Endothelial cell of umbilical vein (primary cell): Measurements from ENCODE around the gene ZC3H12C. TPM values are rescaled to one million over a fixed set of nuclear protein-coding genes. Genes with fewer than 3 reads are reported as not detected.

Experiments used
- BruUV-seq: library from RNA; stranded (reverse); fragments of 400-500 nt; replicated peaks from 2 replicates; lab custom pipeline; 2021; lab: Mats Ljungman, UMichigan
- CTCF ChIA-PET: fragments of 300-600, 350-600 bp; sonication (Branson Sonifier 250); formaldehyde crosslinking; loops from one replicate; lab custom pipeline; 2021; ENCODE audit warnings: antibody characterized with exemption, inconsistent platforms; lab: Charles Lee
- POLR2A ChIA-PET: fragments of 300-600, 350-600 bp; sonication (Branson Sonifier 250); formaldehyde crosslinking; loops from one replicate; lab custom pipeline; 2021; ENCODE audit warnings: antibody characterized with exemption, inconsistent platforms; lab: Charles Lee
- DNase-seq: peaks from one replicate; pipeline ENCODE4 v3.0.0-alpha.2; 2011; ENCODE audit warnings: low read depth, low spot score
- FAIRE-seq: peaks from 2 replicates; lab custom pipeline; 2011; peaks lifted over from hg19 to GRCh38; lab: Jason Lieb, UNC
- H2AFZ ChIP-seq: 2 replicates; pipeline ENCODE4 v1.6.0; 2012; ENCODE audit warnings: low read depth, low read length, control low read depth, inconsistent platforms
- H3K27ac ChIP-seq: 2 replicates; pipeline ENCODE4 v1.5.1; 2011; ENCODE audit warnings: low read depth, mild to moderate bottlenecking, control low read depth, low read length, moderate library complexity; ENCODE audit not compliant: insufficient read depth
- H3K27me3 ChIP-seq, 2 experiments: 2 replicates each; pipeline versions ENCODE4 v1.6.0 to v1.6.1; 2011; ENCODE audit warnings: low read length in 2 of 2, mixed read lengths in 1 of 2; ENCODE audit not compliant: control insufficient read depth in 2 of 2, insufficient read depth in 2 of 2
- H3K36me3 ChIP-seq, 2 experiments: 2 replicates in 1 of 2; 3 replicates in 1 of 2; pipeline ENCODE4 v1.5.1; 2011; ENCODE audit warnings: low read length in 2 of 2, mild to moderate bottlenecking in 1 of 2, moderate library complexity in 1 of 2; ENCODE audit not compliant: control insufficient read depth in 2 of 2, insufficient read depth in 2 of 2; ENCODE audit errors: extremely low read depth in 1 of 2
- H3K4me1 ChIP-seq: 3 replicates; pipeline ENCODE4 v1.5.1; 2011; ENCODE audit warnings: mild to moderate bottlenecking, low read length; ENCODE audit not compliant: control insufficient read depth, insufficient read depth; ENCODE audit errors: extremely low read depth
- H3K4me2 ChIP-seq: 2 replicates; pipeline ENCODE4 v1.6.1; 2011; ENCODE audit warnings: low read length, control low read depth, mixed read lengths; ENCODE audit not compliant: insufficient read depth
- H3K4me3 ChIP-seq, 3 experiments: fragments of 200-600 bp in 1 of 3; sonication (generic), shearing (Covaris generic) in 1 of 3; replicated peaks in 1 of 3; 2 replicates each; pipeline ENCODE4 v1.5.1; 2011 to 2016; ENCODE audit warnings: control low read depth in 3 of 3, low read length in 3 of 3, mild to moderate bottlenecking in 2 of 3, inconsistent platforms in 1 of 3, low read depth in 1 of 3, moderate library complexity in 1 of 3; ENCODE audit not compliant: insufficient read depth in 1 of 3
- H3K79me2 ChIP-seq: 2 replicates; pipeline ENCODE4 v1.6.0; 2012; ENCODE audit warnings: low read length, inconsistent platforms; ENCODE audit not compliant: control insufficient read depth, insufficient read depth
- H3K9ac ChIP-seq: replicated peaks from 2 replicates; pipeline ENCODE3; 2011; ENCODE audit warnings: low read length, control low read depth; ENCODE audit not compliant: insufficient read depth; ENCODE audit errors: extremely low read depth
- H3K9me1 ChIP-seq: replicated peaks from 3 replicates; pipeline ENCODE4 v1.6.0; 2011; ENCODE audit warnings: mild to moderate bottlenecking, low read length; ENCODE audit not compliant: control insufficient read depth, insufficient read depth; ENCODE audit errors: extremely low read depth
- H3K9me3 ChIP-seq: replicated peaks from 2 replicates; pipeline ENCODE4 v1.5.1; 2012; ENCODE audit warnings: low read length, inconsistent platforms; ENCODE audit not compliant: control insufficient read depth, insufficient read depth
- H4K20me1 ChIP-seq: replicated peaks from 2 replicates; pipeline ENCODE3; 2011; ENCODE audit warnings: mild to moderate bottlenecking, low read length; ENCODE audit not compliant: control insufficient read depth, insufficient read depth; ENCODE audit errors: extremely low read depth
- EZH2 ChIP-seq: IDR thresholded peaks from 2 replicates; pipeline ENCODE4 v1.6.1; 2012; ENCODE audit warnings: borderline replicate concordance, low read depth, mild to moderate bottlenecking, moderate library complexity, low read length, inconsistent platforms; ENCODE audit not compliant: severe bottlenecking
- FOS ChIP-seq: IDR thresholded peaks from 2 replicates; pipeline ENCODE4 v1.6.1; 2011; ENCODE audit warnings: mild to moderate bottlenecking, low read length, moderate library complexity, borderline replicate concordance; ENCODE audit not compliant: insufficient read depth
- GATA2 ChIP-seq: IDR thresholded peaks from 2 replicates; pipeline ENCODE4 v1.7.0; 2011; ENCODE audit warnings: low read depth, mild to moderate bottlenecking, moderate library complexity, mixed read lengths, low read length; ENCODE audit not compliant: insufficient read length, insufficient read depth
- JUN ChIP-seq: IDR thresholded peaks from 2 replicates; pipeline ENCODE4 v1.6.1; 2011; ENCODE audit warnings: borderline replicate concordance, low read depth; ENCODE audit not compliant: insufficient read length, insufficient read depth
- MYC ChIP-seq: IDR thresholded peaks from one replicate; pipeline ENCODE4 v1.6.1; 2011; ENCODE audit warnings: mild to moderate bottlenecking, low read depth, low read length
- POLR2A ChIP-seq: IDR thresholded peaks from 2 replicates; pipeline ENCODE4 v1.6.1; 2012; ENCODE audit warnings: low read depth, mild to moderate bottlenecking, control low read depth, low read length
- POLR2AphosphoS5 ChIP-seq: IDR thresholded peaks from 2 replicates; pipeline ENCODE4 v1.6.1; 2012; ENCODE audit warnings: low read depth, mild to moderate bottlenecking, control low read depth, low read length, moderate library complexity; ENCODE audit not compliant: insufficient read depth
- dilution Hi-C: fragments of 300-500 bp; cut with MboI; formaldehyde crosslinking; loops from one replicate; pipeline ENCODE4 v1.15.0; 2019; ENCODE audit warnings: low sequenced_read_pairs; ENCODE audit not compliant: extremely low pct_ligation_motif_present
- intact Hi-C: fragments of 100-400 bp; cut with micrococcal nuclease; formaldehyde crosslinking; loops from one replicate; pipeline ENCODE4 v1.10.0; 2022
- polyA plus RNA-seq, 4 experiments: library from polyadenylated mRNA; depleted of rRNA in 3 of 4; stranded (reverse) in 3 of 4; unstranded in 1 of 4; fragments of >200 nt; gene quantifications; 2 replicates each; pipeline versions ENCODE4 v1.2.1 to v1.2.3, GENCODE V29; 2011 to 2012; ENCODE audit warnings: missing spikeins in 1 of 4
- total RNA-seq: library from RNA; stranded (reverse); gene quantifications from 2 replicates; pipeline ENCODE4 v1.2.3, GENCODE V29; 2021
- TF ChIP-seq, protein P1 (sequence below): IDR thresholded peaks from 2 replicates; pipeline ENCODE4 v1.6.1; 2011; ENCODE audit not compliant: insufficient read depth, insufficient read length
- TF ChIP-seq, protein P2 (sequence below), 2 donors: IDR thresholded peaks; 1 replicate in 1 of 2; 2 replicates in 1 of 2; pipeline ENCODE4 v1.5.1; 2011; ENCODE audit warnings: low read length in 2 of 2, mild to moderate bottlenecking in 2 of 2, moderate library complexity in 2 of 2, control low read depth in 1 of 2, inconsistent platforms in 1 of 2, low read depth in 1 of 2; ENCODE audit not compliant: insufficient read depth in 1 of 2; ENCODE audit errors: extremely low read depth in 1 of 2

ZC3H12C gene
- total and polyA plus RNA-seq, 2 donors (not counting 3 experiments of a cell fraction or from before 2014, with no cell fraction given), result 5.5 to 14.7 TPM

DNA sequence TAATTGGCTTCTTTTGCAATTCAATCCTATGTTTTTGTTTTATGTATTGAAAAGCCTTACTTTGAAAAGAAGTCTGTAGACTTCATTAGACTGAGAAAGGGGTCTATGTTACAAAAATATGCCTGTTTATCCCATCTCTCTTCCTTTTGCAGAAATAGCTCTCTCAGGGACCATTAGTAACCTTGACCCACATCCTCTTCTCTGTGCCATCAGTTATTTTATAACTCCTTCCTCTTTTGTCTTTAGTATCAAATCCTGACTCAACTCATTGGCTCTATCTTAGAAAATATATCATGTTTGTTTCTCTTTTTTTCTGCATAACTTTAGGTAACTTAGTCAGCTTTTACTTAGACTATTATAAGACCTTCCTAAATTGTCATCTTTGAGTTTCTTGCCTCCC, 20.3 kb downstream of the ZC3H12C start:
- no peak for DNase-seq
- Histone ChIP-seq H4K20me1 (peaks cover 2% of the 10 kb centered on the region), H3K9me3 (no peaks in the 10 kb centered on the region), H3K4me2 (no peak overlapping the region), H3K79me2 (peaks cover 49% of the 10 kb centered on the region), H3K27ac (no peak overlapping the region), H3K9ac (no peak overlapping the region), H3K4me1 (no peaks in the 10 kb centered on the region), H2AFZ (no peak overlapping the region), H3K4me3 (no peak overlapping the region), H3K36me3 (no peaks in the 10 kb centered on the region), H3K27me3 (no peaks in the 10 kb centered on the region), H3K9me1 (no peaks in the 10 kb centered on the region)
- POLR2A ChIA-PET, result interaction anchor here (0.6 kb wide), 1 partner anchor 35 kb away, joined by 3 read pairs; no protein-coding TSS in a partner anchor
- CTCF ChIA-PET, result no interaction called here
- no peak for FAIRE-seq
- BruUV-seq, result no TSS peak
- dilution Hi-C loops (no loop called here), intact Hi-C loops (loop anchor here (1.0 kb wide), 1 partner anchor 8 kb away; no protein-coding TSS in a partner anchor)
- no peak for TF ChIP-seq MYC
- TF ChIP-seq GATA2, result no peak
- no peak for TF ChIP-seq EZH2
- TF ChIP-seq, protein P1, sequence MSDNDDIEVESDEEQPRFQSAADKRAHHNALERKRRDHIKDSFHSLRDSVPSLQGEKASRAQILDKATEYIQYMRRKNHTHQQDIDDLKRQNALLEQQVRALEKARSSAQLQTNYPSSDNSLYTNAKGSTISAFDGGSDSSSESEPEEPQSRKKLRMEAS, result no peak
- TF ChIP-seq, protein P2, sequence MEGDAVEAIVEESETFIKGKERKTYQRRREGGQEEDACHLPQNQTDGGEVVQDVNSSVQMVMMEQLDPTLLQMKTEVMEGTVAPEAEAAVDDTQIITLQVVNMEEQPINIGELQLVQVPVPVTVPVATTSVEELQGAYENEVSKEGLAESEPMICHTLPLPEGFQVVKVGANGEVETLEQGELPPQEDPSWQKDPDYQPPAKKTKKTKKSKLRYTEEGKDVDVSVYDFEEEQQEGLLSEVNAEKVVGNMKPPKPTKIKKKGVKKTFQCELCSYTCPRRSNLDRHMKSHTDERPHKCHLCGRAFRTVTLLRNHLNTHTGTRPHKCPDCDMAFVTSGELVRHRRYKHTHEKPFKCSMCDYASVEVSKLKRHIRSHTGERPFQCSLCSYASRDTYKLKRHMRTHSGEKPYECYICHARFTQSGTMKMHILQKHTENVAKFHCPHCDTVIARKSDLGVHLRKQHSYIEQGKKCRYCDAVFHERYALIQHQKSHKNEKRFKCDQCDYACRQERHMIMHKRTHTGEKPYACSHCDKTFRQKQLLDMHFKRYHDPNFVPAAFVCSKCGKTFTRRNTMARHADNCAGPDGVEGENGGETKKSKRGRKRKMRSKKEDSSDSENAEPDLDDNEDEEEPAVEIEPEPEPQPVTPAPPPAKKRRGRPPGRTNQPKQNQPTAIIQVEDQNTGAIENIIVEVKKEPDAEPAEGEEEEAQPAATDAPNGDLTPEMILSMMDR (IDR thresholded peaks at IDR 0.05; ENCODE audit: extremely low read depth in 1 of 2, insufficient read depth in 1 of 2, low read depth in 1 of 2, low read length in 2 of 2), result no peak
- no peak for TF ChIP-seq POLR2A
- TF ChIP-seq POLR2AphosphoS5, result no peak
- TF ChIP-seq JUN, result no peak
- no peak for TF ChIP-seq FOS
